Measurements from ENCODE around the gene ZNF174. TPM values are rescaled to one million over a fixed set of nuclear protein-coding genes. Genes with fewer than 3 reads are reported as not detected.

Gene ZNF174
- 5.1 and 6.2 TPM in 2 replicates for total RNA-seq

GRCh38 chr16:3400779-3401688 is at the start of gene ZNF174, which contains the start of gene ZSCAN32:
Gene ZNF174 (plus strand): TSS chr16:3401215. CDS start chr16:3402005, 790 bp downstream.
Gene ZSCAN32 (minus strand): TSS chr16:3401004. CDS start chr16:3397557, 3,447 bp downstream.

GRCh38 chr16:3355589-3355988 is 45.4 kb upstream of the ZNF174 start, which contains the start of gene OR2C1:
Gene OR2C1 (plus strand): TSS chr16:3355889. CDS start chr16:3355941, 52 bp downstream.

GRCh38 chr16:3443108-3444031 is 42.4 kb downstream of the ZNF174 start, which contains the start of the genes NAA60 and ZNF597:
Gene NAA60 (plus strand): TSS chr16:3443680. CDS start chr16:3476228, 32,548 bp downstream.
Gene ZNF597 (minus strand): TSS chr16:3443504. CDS start chr16:3443153, 351 bp downstream.

Other genes starting within 250 kb of the ZNF174 start
- gene OR1F1, start 213.0 kb upstream of the ZNF174 start, total RNA-seq: not detected in 2 replicates
- 9.2 and 10.8 TPM in 2 replicates for gene ZNF200, start 166.1 kb upstream of the ZNF174 start, total RNA-seq
- not detected in 2 replicates for gene MEFV, start 144.6 kb upstream of the ZNF174 start, total RNA-seq
- gene ZNF263, start 117.7 kb upstream of the ZNF174 start, total RNA-seq: 49.3 and 52.3 TPM in 2 replicates
- 4.4 TPM in 2 replicates for gene TIGD7, start 95.8 kb upstream of the ZNF174 start, total RNA-seq
- 18.1 and 19.0 TPM in 2 replicates for gene ZNF75A, start 95.7 kb upstream of the ZNF174 start, total RNA-seq
- 0.09 and 0.11 TPM in 2 replicates for gene OR2C1, start 45.3 kb upstream of the ZNF174 start, total RNA-seq
- gene ZSCAN32, start 211 bp upstream of the ZNF174 start, total RNA-seq: 10.1 and 12.2 TPM in 2 replicates
- 2.8 and 2.9 TPM in 2 replicates for gene ZNF597, start 42.3 kb downstream of the ZNF174 start, total RNA-seq
- 13.1 and 13.7 TPM in 2 replicates for gene NAA60, start 42.5 kb downstream of the ZNF174 start, total RNA-seq
- gene C16orf90, start 94.3 kb downstream of the ZNF174 start, total RNA-seq: not detected in 2 replicates
- 8.1 and 12.8 TPM in 2 replicates for gene CLUAP1, start 99.8 kb downstream of the ZNF174 start, total RNA-seq
- 4.0 and 13.4 TPM in 2 replicates for gene NLRC3, start 176.2 kb downstream of the ZNF174 start, total RNA-seq
- gene SLX4, start 210.4 kb downstream of the ZNF174 start, total RNA-seq: 0.98 and 2.1 TPM in 2 replicates